GM10266 (cell line): ENCODE data around the gene DOCK3.
"Not testable (repeated sequence)": the region's sequence is repeated elsewhere in the genome, so short reads cannot be mapped to it uniquely, and the experiment has no call there.

Source experiments
- DNase-seq: peaks from one replicate; pipeline ENCODE4 v3.0.0; 2012; ENCODE audit errors: extremely low spot score
- TF ChIP-seq, protein P1 (sequence below): IDR thresholded peaks from 2 replicates; pipeline ENCODE4 v1.5.1; 2012; ENCODE audit warnings: mild to moderate bottlenecking, low read depth; ENCODE audit not compliant: control insufficient read depth, insufficient read depth; ENCODE audit errors: missing control alignments

Gene DOCK3

DNA sequence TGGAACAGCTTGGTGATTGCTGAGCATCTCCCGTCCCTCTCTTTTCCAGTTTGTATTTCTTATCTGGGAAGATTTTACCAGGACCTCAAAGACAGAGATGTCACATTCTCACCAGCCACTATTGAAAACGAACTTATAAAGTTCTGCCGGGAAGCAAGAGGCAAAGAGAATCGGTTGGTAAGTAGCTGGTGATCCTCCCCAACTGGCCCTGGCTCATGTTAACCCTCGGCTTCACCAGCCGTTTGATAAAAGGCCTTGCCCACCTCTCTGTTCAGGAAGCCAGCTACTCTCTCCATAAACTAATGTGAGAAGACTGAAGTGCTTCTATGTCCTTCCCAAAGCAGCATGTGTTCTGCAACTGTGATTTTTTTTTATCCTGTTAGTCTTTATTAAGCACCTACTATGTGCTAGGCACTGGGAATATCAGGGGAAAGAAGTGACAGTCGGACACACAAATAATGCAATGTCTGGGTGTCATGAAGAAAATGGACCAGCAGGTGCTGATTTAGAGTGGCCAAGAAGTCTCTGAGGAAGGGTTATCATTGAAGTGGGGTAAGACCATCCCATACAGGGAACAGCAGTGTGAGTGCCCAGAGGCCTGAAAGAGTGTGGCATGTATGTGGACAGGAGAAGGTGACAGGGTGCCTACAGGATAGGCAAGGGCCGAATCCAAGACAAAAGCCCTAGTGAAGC lies 711.6 kb downstream of the DOCK3 start:
- TF ChIP-seq, protein P1, sequence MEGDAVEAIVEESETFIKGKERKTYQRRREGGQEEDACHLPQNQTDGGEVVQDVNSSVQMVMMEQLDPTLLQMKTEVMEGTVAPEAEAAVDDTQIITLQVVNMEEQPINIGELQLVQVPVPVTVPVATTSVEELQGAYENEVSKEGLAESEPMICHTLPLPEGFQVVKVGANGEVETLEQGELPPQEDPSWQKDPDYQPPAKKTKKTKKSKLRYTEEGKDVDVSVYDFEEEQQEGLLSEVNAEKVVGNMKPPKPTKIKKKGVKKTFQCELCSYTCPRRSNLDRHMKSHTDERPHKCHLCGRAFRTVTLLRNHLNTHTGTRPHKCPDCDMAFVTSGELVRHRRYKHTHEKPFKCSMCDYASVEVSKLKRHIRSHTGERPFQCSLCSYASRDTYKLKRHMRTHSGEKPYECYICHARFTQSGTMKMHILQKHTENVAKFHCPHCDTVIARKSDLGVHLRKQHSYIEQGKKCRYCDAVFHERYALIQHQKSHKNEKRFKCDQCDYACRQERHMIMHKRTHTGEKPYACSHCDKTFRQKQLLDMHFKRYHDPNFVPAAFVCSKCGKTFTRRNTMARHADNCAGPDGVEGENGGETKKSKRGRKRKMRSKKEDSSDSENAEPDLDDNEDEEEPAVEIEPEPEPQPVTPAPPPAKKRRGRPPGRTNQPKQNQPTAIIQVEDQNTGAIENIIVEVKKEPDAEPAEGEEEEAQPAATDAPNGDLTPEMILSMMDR: no peak
- DNase-seq: no peak

GRCh38 chr3:51386852-51387229 lies 712.1 kb downstream of the DOCK3 start:
- no peak for DNase-seq
- TF ChIP-seq, protein P1: no peak

DNA sequence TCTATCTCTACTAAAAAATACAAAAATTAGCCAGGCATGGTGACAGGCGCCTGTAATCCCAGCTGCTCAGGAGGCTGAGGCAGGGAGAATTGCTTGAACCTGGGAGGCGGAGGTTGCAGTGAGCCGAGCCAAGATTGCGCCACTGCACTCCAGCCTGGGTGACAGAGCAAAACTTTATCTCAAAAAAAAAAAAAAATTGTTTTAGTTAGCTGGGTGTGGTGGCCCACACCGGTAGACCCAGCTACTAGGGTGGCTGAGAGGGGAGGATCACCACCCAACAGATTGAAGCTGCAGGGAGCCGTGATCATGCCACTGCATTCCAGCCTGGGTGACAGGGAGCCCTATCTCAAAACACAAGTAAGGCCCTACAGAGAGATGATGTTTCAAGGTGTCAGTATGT lies 712.6 kb downstream of the DOCK3 start:
- DNase-seq: not testable (repeated sequence)

DNA sequence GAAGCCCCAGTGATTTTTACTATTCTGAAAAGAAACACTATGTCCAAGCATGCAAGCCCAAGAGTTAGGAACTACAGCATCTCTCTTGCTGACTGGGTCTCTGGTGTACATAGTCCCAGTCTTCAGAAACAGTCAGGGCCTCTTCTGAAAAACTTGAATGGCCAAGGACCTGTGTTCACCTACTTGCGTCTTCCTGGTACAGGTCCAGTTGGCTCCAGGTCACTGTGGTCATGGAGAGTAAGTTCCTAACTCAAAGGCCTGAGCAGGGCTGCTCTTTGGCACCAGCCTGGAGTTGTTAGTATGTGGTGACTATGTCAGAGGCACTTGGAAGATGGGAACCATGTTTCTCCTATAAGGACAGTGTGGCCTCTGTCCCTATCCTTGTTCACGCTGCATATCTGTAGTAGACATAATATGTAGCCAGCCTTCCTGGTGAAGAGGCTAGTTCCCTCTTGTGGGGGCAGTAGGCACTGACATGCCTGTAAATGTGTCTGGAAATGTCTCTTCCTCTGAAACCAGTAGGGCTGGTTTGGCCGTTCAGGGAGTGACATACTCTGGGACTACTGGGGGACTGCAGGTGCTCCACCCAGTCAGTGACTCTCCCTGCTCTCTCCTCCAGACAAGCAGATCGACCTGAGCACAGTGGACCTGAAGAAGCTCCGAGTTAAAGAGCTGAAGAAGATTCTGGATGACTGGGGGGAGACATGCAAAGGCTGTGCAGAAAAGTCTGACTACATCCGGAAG lies 713.7 kb downstream of the DOCK3 start:
- TF ChIP-seq, protein P1: no peak
- no peak for DNase-seq

- DNase-seq: peak; percentile 72
- TF ChIP-seq, protein P1: peak; percentile 87
Observed at GRCh38 chr3:51389423-51390183, 714.9 kb downstream of the DOCK3 start.

DNA sequence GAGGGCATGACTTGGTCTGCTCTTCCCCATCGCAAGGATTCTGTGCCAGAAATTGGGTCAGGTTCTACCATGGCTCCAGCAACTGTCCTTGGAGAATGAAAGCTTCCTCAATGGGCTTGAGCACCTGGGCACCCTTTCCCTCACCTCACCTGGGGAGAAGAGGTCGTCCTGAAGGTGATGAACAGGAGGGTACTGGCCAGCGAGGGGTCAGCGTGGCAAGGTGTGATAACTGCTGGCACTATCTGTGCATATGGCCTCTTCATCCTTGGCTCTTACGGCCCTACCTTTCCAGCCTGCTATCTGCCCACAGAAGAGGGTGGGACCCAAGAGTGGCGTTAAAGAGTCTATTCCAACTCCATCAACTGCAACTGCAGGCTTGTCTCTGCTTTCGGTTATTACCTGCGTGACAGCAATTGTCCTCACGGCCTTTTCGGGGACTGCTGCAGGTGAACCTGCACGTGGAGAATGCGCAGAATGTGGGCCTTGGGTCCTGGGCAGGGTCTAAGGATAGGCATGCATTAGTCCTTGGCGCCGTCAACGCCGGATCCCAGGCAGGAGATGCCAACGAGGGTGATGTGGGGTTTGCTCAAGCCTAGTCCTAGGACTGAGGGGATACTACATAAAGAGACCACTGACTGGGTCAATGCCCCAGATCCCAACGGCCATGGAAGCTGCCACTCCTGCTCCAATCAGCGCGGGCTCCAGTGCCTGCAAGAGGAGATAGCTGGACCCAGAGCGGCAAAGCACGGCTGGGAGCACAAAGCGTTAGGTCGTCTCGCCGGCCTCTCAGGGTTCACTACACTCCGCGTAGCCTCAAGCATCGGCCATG lies 715.7 kb downstream of the DOCK3 start:
- TF ChIP-seq, protein P1: no peak
- DNase-seq: no peak

- DNase-seq: peak; percentile 98
- TF ChIP-seq, protein P1: peak; percentile 96
Observed at GRCh38 chr3:51391075-51391565, 716.4 kb downstream of the DOCK3 start, which contains the start of gene RBM15B. Gene RBM15B (plus strand): TSS chr3:51391285. CDS start chr3:51391400, 115 bp downstream.
